ENCODE results near the gene ERP27. TPM values are rescaled to one million over a fixed set of nuclear protein-coding genes. Genes with fewer than 3 reads are reported as not detected.

ERP27 gene
- total RNA-seq, 1 experiment from 2014 or later = not detected

- H3K27me3 Mint-ChIP-seq (ENCODE audit: low read depth) = no peaks in the 10 kb centered on the region
- H3K36me3 Mint-ChIP-seq = no peaks in the 10 kb centered on the region
- POLR2A ChIA-PET = no interaction called here
- TF ChIP-seq GABPB1 (CRISPR knock-in tag; IDR thresholded peaks at IDR 0.05) (no peak), ZNF281 (CRISPR knock-in tag; IDR thresholded peaks at IDR 0.05) (no peak), ELF4 (CRISPR knock-in tag; IDR thresholded peaks at IDR 0.05; ENCODE audit: low read depth) (no peak), MXD4 (CRISPR knock-in tag; IDR thresholded peaks at IDR 0.05; ENCODE audit: borderline replicate concordance) (no peak), NR1H2 (CRISPR knock-in tag; IDR thresholded peaks at IDR 0.05) (no peak), JUN (CRISPR knock-in tag; IDR thresholded peaks at IDR 0.05) (no peak), PRDM15 (CRISPR knock-in tag; IDR thresholded peaks at IDR 0.05) (no peak), ZNF425 (CRISPR knock-in tag; conservative IDR thresholded peaks at IDR 0.05) (no peak), FOXP1 (CRISPR knock-in tag; IDR thresholded peaks at IDR 0.05; ENCODE audit: borderline replicate concordance) (no peak), HMGA2 (CRISPR knock-in tag; IDR thresholded peaks at IDR 0.05) (no peak), PRRX2 (CRISPR knock-in tag; IDR thresholded peaks at IDR 0.05) (no peak), EMX1 (CRISPR knock-in tag; IDR thresholded peaks at IDR 0.05) (no peak), SMAD4 (CRISPR knock-in tag; IDR thresholded peaks at IDR 0.05) (no peak), ZBTB21 (CRISPR knock-in tag; IDR thresholded peaks at IDR 0.05; ENCODE audit: borderline replicate concordance) (no peak), IRF2 (CRISPR knock-in tag; IDR thresholded peaks at IDR 0.05; ENCODE audit: borderline replicate concordance, low read depth) (no peak), ZNF317 (CRISPR knock-in tag; IDR thresholded peaks at IDR 0.05; ENCODE audit: borderline replicate concordance, low read depth) (no peak), NFE2L1 (CRISPR knock-in tag; IDR thresholded peaks at IDR 0.05) (no peak), CREB1 (CRISPR knock-in tag; IDR thresholded peaks at IDR 0.05) (no peak), MYBL2 (CRISPR knock-in tag; IDR thresholded peaks at IDR 0.05) (no peak), FOXJ3 (CRISPR knock-in tag; IDR thresholded peaks at IDR 0.05; ENCODE audit: borderline replicate concordance) (no peak)
- no peak for DNase-seq (ENCODE audit: low spot score)
- H3K9me3 Mint-ChIP-seq = peaks cover 4% of the 10 kb centered on the region; the same call in 1 of the 2 replicates
- H3K4me1 Mint-ChIP-seq = no peaks in the 10 kb centered on the region
- CTCF ChIA-PET = interaction anchor here (0.6 kb wide), 1 partner anchor 60 kb away, joined by 4 read pairs; no protein-coding TSS in a partner anchor
- no peak for ATAC-seq
- no peak overlapping the region for H3K4me3 Mint-ChIP-seq
- H3K27ac Mint-ChIP-seq = no peak overlapping the region
Observed at GRCh38 chr12:14915736-14916135, 22.6 kb downstream of the ERP27 start.

Measured in WTC11 (cell line).